SJSA1 (cell line): ENCODE data around the gene CNTNAP2. TPM values are rescaled to one million over a fixed set of nuclear protein-coding genes. Genes with fewer than 3 reads are reported as not detected.

Experiments
- DNase-seq, 2 experiments: peaks; one replicate each; pipeline ENCODE4 v3.0.0-alpha.2; 2015 to 2020; ENCODE audit warnings: low spot score in 2 of 2, low read depth in 1 of 2
- H3K27ac ChIP-seq: fragments of 250-450 bp; sonication (Bioruptor Pico); 2 replicates; pipeline ENCODE4 v1.5.1; 2020; ENCODE audit warnings: mild to moderate bottlenecking, moderate library complexity
- H3K27me3 ChIP-seq: fragments of 250-450 bp; sonication (Bioruptor Pico); replicated peaks from 2 replicates; pipeline ENCODE4 v1.5.1; 2020; ENCODE audit warnings: mild to moderate bottlenecking, moderate library complexity
- H3K36me3 ChIP-seq: fragments of 250-450 bp; sonication (Bioruptor Pico); 2 replicates; pipeline ENCODE4 v1.5.1; 2020; ENCODE audit warnings: mild to moderate bottlenecking
- H3K4me1 ChIP-seq: fragments of 250-450 bp; sonication (Bioruptor Pico); replicated peaks from 2 replicates; pipeline ENCODE4 v1.6.1; 2021; ENCODE audit warnings: mild to moderate bottlenecking
- H3K4me3 ChIP-seq: fragments of 250-450 bp; sonication (Bioruptor Pico); 2 replicates; pipeline ENCODE4 v1.5.1; 2020; ENCODE audit warnings: mild to moderate bottlenecking
- H3K9me3 ChIP-seq: fragments of 250-450 bp; sonication (Bioruptor Pico); replicated peaks from 2 replicates; pipeline ENCODE4 v1.5.1; 2020; ENCODE audit warnings: mild to moderate bottlenecking
- total RNA-seq: library from RNA; depleted of rRNA; stranded (reverse); fragments of >200 nt; shearing (Covaris generic); gene quantifications from 2 replicates; pipeline ENCODE4 v1.2.3, GENCODE V29; 2014

Gene CNTNAP2
- total RNA-seq, 1 experiment from 2014 or later: 0.29 TPM

GRCh38 chr7:147509035-147509501 lies 1392.5 kb downstream of the CNTNAP2 start:
- no peaks in the 10 kb centered on the region for H3K36me3 ChIP-seq
- peak overlapping the region; percentile 61 for H3K27ac ChIP-seq
- no peaks in the 10 kb centered on the region for H3K27me3 ChIP-seq
- no peak for DNase-seq
- H3K4me3 ChIP-seq: no peak overlapping the region
- peaks cover 15% of the 10 kb centered on the region for H3K4me1 ChIP-seq
- H3K9me3 ChIP-seq: no peaks in the 10 kb centered on the region

GRCh38 chr7:147509541-147510200 lies 1393.1 kb downstream of the CNTNAP2 start:
- peak in 1 of 2 experiments; percentile 9 for DNase-seq
- no peaks in the 10 kb centered on the region for H3K9me3 ChIP-seq
- peaks cover 15% of the 10 kb centered on the region for H3K4me1 ChIP-seq
- no peaks in the 10 kb centered on the region for H3K36me3 ChIP-seq
- no peaks in the 10 kb centered on the region for H3K27me3 ChIP-seq
- peak overlapping the region; percentile 61 for H3K27ac ChIP-seq
- no peak overlapping the region for H3K4me3 ChIP-seq

- no peaks in the 10 kb centered on the region for H3K27me3 ChIP-seq
- H3K4me1 ChIP-seq: peaks cover 15% of the 10 kb centered on the region
- H3K4me3 ChIP-seq: no peak overlapping the region
- no peaks in the 10 kb centered on the region for H3K36me3 ChIP-seq
- no peaks in the 10 kb centered on the region for H3K9me3 ChIP-seq
- H3K27ac ChIP-seq: peak overlapping the region; percentile 61
- peak in 1 of 2 experiments; percentile 15 for DNase-seq
Measured at GRCh38 chr7:147510201-147510542, 1393.6 kb downstream of the CNTNAP2 start.

GRCh38 chr7:147510923-147511322 lies 1394.3 kb downstream of the CNTNAP2 start:
- Histone ChIP-seq H3K27me3 (no peaks in the 10 kb centered on the region), H3K36me3 (no peaks in the 10 kb centered on the region), H3K4me3 (no peak overlapping the region), H3K9me3 (no peaks in the 10 kb centered on the region), H3K4me1 (peaks cover 15% of the 10 kb centered on the region), H3K27ac (peak overlapping the region; percentile 61)
- peak in 1 of 2 experiments; percentile 37 for DNase-seq

GRCh38 chr7:147513451-147513850 lies 1396.8 kb downstream of the CNTNAP2 start:
- no peak overlapping the region for H3K27ac ChIP-seq
- no peaks in the 10 kb centered on the region for H3K27me3 ChIP-seq
- H3K4me1 ChIP-seq: peaks cover 18% of the 10 kb centered on the region
- H3K4me3 ChIP-seq: no peak overlapping the region
- H3K9me3 ChIP-seq: no peaks in the 10 kb centered on the region
- H3K36me3 ChIP-seq: no peaks in the 10 kb centered on the region
- no peak for DNase-seq

GRCh38 chr7:147516391-147516790 lies 1399.8 kb downstream of the CNTNAP2 start:
- Histone ChIP-seq H3K4me1 (peaks cover 14% of the 10 kb centered on the region), H3K27ac (no peak overlapping the region)
- DNase-seq: no peak

GRCh38 chr7:147519062-147519461 lies 1402.5 kb downstream of the CNTNAP2 start:
- Histone ChIP-seq H3K27ac (peak overlapping the region; percentile 42), H3K4me3 (no peak overlapping the region), H3K36me3 (no peaks in the 10 kb centered on the region), H3K4me1 (peaks cover 14% of the 10 kb centered on the region), H3K9me3 (no peaks in the 10 kb centered on the region), H3K27me3 (no peaks in the 10 kb centered on the region)
- peak; percentile 57 to 64 for DNase-seq

More at GRCh38 chr7:147516391-147516790, 1399.8 kb downstream of the CNTNAP2 start:
- H3K36me3 ChIP-seq: no peaks in the 10 kb centered on the region
- no peak overlapping the region for H3K4me3 ChIP-seq
- H3K27me3 ChIP-seq: no peaks in the 10 kb centered on the region
- no peaks in the 10 kb centered on the region for H3K9me3 ChIP-seq

GRCh38 chr7:147523056-147523455 lies 1406.5 kb downstream of the CNTNAP2 start:
- no peak for DNase-seq
- Histone ChIP-seq H3K4me1 (peaks cover 19% of the 10 kb centered on the region), H3K27me3 (no peaks in the 10 kb centered on the region), H3K36me3 (no peaks in the 10 kb centered on the region), H3K27ac (no peak overlapping the region), H3K4me3 (no peak overlapping the region), H3K9me3 (no peaks in the 10 kb centered on the region)

GRCh38 chr7:147524726-147525250 lies 1408.2 kb downstream of the CNTNAP2 start:
- no peak overlapping the region for H3K27ac ChIP-seq
- peaks cover 5% of the 10 kb centered on the region for H3K4me1 ChIP-seq
- H3K36me3 ChIP-seq: no peaks in the 10 kb centered on the region
- peak in 1 of 2 experiments; percentile 19 for DNase-seq
- H3K27me3 ChIP-seq: no peaks in the 10 kb centered on the region
- no peak overlapping the region for H3K4me3 ChIP-seq
- no peaks in the 10 kb centered on the region for H3K9me3 ChIP-seq

- H3K9me3 ChIP-seq: no peaks in the 10 kb centered on the region
- H3K27ac ChIP-seq: no peak overlapping the region
- H3K4me1 ChIP-seq: peaks cover 5% of the 10 kb centered on the region
- DNase-seq: no peak
- no peaks in the 10 kb centered on the region for H3K36me3 ChIP-seq
- no peak overlapping the region for H3K4me3 ChIP-seq
- no peaks in the 10 kb centered on the region for H3K27me3 ChIP-seq
Measured at GRCh38 chr7:147525325-147525724, 1408.7 kb downstream of the CNTNAP2 start.

GRCh38 chr7:147535701-147536111 lies 1419.1 kb downstream of the CNTNAP2 start:
- no peak overlapping the region for H3K27ac ChIP-seq
- H3K9me3 ChIP-seq: no peaks in the 10 kb centered on the region
- no peaks in the 10 kb centered on the region for H3K4me1 ChIP-seq
- H3K36me3 ChIP-seq: no peaks in the 10 kb centered on the region
- H3K4me3 ChIP-seq: no peak overlapping the region
- H3K27me3 ChIP-seq: no peaks in the 10 kb centered on the region
- no peak for DNase-seq

- Histone ChIP-seq H3K27me3 (no peaks in the 10 kb centered on the region), H3K27ac (no peak overlapping the region), H3K9me3 (no peaks in the 10 kb centered on the region; the same call in 1 of the 2 replicates), H3K36me3 (no peaks in the 10 kb centered on the region), H3K4me1 (no peaks in the 10 kb centered on the region), H3K4me3 (no peak overlapping the region)
- no peak for DNase-seq
Measured at GRCh38 chr7:147539685-147540084, 1423.1 kb downstream of the CNTNAP2 start.

- no peak overlapping the region for H3K27ac ChIP-seq
- H3K27me3 ChIP-seq: no peaks in the 10 kb centered on the region
- no peak for DNase-seq
- H3K36me3 ChIP-seq: no peaks in the 10 kb centered on the region
- H3K4me1 ChIP-seq: no peaks in the 10 kb centered on the region
- no peak overlapping the region for H3K4me3 ChIP-seq
- H3K9me3 ChIP-seq: no peaks in the 10 kb centered on the region; the same call in 1 of the 2 replicates
Measured at GRCh38 chr7:147540743-147541142, 1424.1 kb downstream of the CNTNAP2 start.

GRCh38 chr7:147541261-147541660 lies 1424.7 kb downstream of the CNTNAP2 start:
- Histone ChIP-seq H3K36me3 (no peaks in the 10 kb centered on the region), H3K27me3 (no peaks in the 10 kb centered on the region), H3K4me3 (no peak overlapping the region), H3K27ac (no peak overlapping the region), H3K4me1 (no peaks in the 10 kb centered on the region), H3K9me3 (no peaks in the 10 kb centered on the region; the same call in 1 of the 2 replicates)
- no peak for DNase-seq
